ENCODE results near the gene BTNL3. TPM values are rescaled to one million over a fixed set of nuclear protein-coding genes. Genes with fewer than 3 reads are reported as not detected.
"Not testable (repeated sequence)": the region's sequence is repeated elsewhere in the genome, so short reads cannot be mapped to it uniquely, and the experiment has no call there.

Gene BTNL3
- total and polyA plus RNA-seq, 2 donors (not counting 3 experiments of a cell fraction or from before 2014, with no cell fraction given) = not detected

DNA sequence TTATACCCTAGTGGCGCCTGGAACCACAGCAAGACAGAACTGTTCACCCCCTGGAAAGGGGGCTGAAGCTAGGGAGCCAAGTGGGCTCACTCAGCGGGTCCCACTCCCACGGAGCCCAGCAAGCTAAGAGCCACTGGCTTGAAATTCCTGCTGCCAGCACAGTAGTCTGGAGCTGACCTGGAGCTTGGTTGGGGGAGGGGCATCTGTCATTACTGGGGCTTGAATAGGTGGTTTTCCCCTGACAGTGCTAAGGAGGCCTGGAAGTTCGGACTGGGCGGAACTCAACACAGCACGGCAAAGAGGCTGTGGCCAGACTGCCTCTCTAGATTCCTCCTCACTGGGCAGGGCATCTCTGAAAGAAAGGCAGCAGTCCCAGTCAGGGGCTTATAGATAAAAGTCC lies 19.5 kb downstream of the BTNL3 start:
- Histone ChIP-seq H3K9ac (replicated peaks; ENCODE audit: extremely low read depth, insufficient read depth, low read length) (no peak overlapping the region), H2AFZ (ENCODE audit: low read depth, low read length) (no peak overlapping the region), H3K4me1 (ENCODE audit: control insufficient read depth, extremely low read depth, insufficient read depth, low read length) (no peaks in the 10 kb centered on the region), H3K9me3 (replicated peaks; ENCODE audit: control insufficient read depth, insufficient read depth, low read length) (no peaks in the 10 kb centered on the region), H3K79me2 (ENCODE audit: control insufficient read depth, insufficient read depth, low read length) (no peaks in the 10 kb centered on the region), H3K4me3 (replicated peaks in 1 of 3; ENCODE audit: insufficient read depth in 1 of 3, low read depth in 1 of 3, low read length in 3 of 3) (no peak overlapping the region), H3K27me3 (ENCODE audit: control insufficient read depth in 2 of 2, insufficient read depth in 2 of 2, low read length in 2 of 2) (no peaks in the 10 kb centered on the region), H3K9me1 (replicated peaks; ENCODE audit: control insufficient read depth, extremely low read depth, insufficient read depth, low read length) (no peaks in the 10 kb centered on the region), H4K20me1 (replicated peaks; ENCODE audit: control insufficient read depth, extremely low read depth, insufficient read depth, low read length) (no peaks in the 10 kb centered on the region), H3K27ac (ENCODE audit: insufficient read depth, low read depth, low read length) (no peak overlapping the region), H3K36me3 (ENCODE audit: control insufficient read depth in 2 of 2, extremely low read depth in 1 of 2, insufficient read depth in 2 of 2, low read length in 2 of 2) (no peaks in the 10 kb centered on the region), H3K4me2 (ENCODE audit: insufficient read depth, low read length) (no peak overlapping the region)
- BruUV-seq (replicated peaks) = no TSS peak
- POLR2A ChIA-PET = no interaction called here
- FAIRE-seq = no peak
- TF ChIP-seq MYC (IDR thresholded peaks at IDR 0.05; ENCODE audit: low read depth, low read length) (no peak), POLR2A (IDR thresholded peaks at IDR 0.05; ENCODE audit: low read depth, low read length) (no peak), FOS (IDR thresholded peaks at IDR 0.05; ENCODE audit: borderline replicate concordance, insufficient read depth, low read length) (no peak), JUN (IDR thresholded peaks at IDR 0.05; ENCODE audit: borderline replicate concordance, insufficient read depth, insufficient read length, low read depth) (no peak), GATA2 (IDR thresholded peaks at IDR 0.05; ENCODE audit: insufficient read depth, insufficient read length, low read depth, low read length) (no peak), POLR2AphosphoS5 (IDR thresholded peaks at IDR 0.05; ENCODE audit: insufficient read depth, low read depth, low read length) (no peak), EZH2 (IDR thresholded peaks at IDR 0.05; ENCODE audit: borderline replicate concordance, low read depth, low read length, severe bottlenecking) (no peak)
- TF ChIP-seq, protein P1, sequence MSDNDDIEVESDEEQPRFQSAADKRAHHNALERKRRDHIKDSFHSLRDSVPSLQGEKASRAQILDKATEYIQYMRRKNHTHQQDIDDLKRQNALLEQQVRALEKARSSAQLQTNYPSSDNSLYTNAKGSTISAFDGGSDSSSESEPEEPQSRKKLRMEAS (IDR thresholded peaks at IDR 0.05; ENCODE audit: insufficient read depth, insufficient read length) = no peak
- TF ChIP-seq, protein P2, sequence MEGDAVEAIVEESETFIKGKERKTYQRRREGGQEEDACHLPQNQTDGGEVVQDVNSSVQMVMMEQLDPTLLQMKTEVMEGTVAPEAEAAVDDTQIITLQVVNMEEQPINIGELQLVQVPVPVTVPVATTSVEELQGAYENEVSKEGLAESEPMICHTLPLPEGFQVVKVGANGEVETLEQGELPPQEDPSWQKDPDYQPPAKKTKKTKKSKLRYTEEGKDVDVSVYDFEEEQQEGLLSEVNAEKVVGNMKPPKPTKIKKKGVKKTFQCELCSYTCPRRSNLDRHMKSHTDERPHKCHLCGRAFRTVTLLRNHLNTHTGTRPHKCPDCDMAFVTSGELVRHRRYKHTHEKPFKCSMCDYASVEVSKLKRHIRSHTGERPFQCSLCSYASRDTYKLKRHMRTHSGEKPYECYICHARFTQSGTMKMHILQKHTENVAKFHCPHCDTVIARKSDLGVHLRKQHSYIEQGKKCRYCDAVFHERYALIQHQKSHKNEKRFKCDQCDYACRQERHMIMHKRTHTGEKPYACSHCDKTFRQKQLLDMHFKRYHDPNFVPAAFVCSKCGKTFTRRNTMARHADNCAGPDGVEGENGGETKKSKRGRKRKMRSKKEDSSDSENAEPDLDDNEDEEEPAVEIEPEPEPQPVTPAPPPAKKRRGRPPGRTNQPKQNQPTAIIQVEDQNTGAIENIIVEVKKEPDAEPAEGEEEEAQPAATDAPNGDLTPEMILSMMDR (IDR thresholded peaks at IDR 0.05; ENCODE audit: extremely low read depth in 1 of 2, insufficient read depth in 1 of 2, low read depth in 1 of 2, low read length in 2 of 2) = no peak
- DNase-seq (ENCODE audit: low read depth, low spot score) = no peak
- dilution Hi-C loops (cut with MboI; ENCODE audit: extremely low pct_ligation_motif_present, low sequenced_read_pairs) = no loop called here
- intact Hi-C loops (cut with micrococcal nuclease) = no loop called here
- CTCF ChIA-PET = no interaction called here

DNA sequence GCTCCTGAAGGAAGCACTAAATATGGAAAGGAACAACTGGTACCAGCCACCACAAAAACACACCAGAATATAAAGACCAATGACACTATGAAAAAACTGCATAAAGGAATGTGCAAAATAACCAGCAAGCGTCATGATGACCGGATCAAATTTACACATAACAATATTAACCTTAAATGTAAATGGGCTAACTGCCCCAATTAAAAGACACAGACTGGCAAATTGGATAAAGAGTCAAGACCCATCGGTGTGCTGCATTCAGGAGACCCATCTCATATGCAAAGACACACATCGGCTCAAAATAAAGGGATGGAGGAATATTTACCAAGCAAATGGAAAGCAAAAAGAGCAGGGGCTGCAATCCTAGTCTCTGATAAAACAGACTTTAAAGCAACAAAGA lies 21.4 kb downstream of the BTNL3 start:
- CTCF ChIA-PET; H3K79me2 ChIP-seq (ENCODE audit: control insufficient read depth, insufficient read depth, low read length); H3K4me1 ChIP-seq (ENCODE audit: control insufficient read depth, extremely low read depth, insufficient read depth, low read length); H3K9ac ChIP-seq (replicated peaks; ENCODE audit: extremely low read depth, insufficient read depth, low read length); POLR2A ChIA-PET; H2AFZ ChIP-seq (ENCODE audit: low read depth, low read length); H3K36me3 ChIP-seq (ENCODE audit: control insufficient read depth in 2 of 2, extremely low read depth in 1 of 2, insufficient read depth in 2 of 2, low read length in 2 of 2); H4K20me1 ChIP-seq (replicated peaks; ENCODE audit: control insufficient read depth, extremely low read depth, insufficient read depth, low read length); H3K27ac ChIP-seq (ENCODE audit: insufficient read depth, low read depth, low read length); DNase-seq (ENCODE audit: low read depth, low spot score); H3K4me3 ChIP-seq (replicated peaks in 1 of 3; ENCODE audit: insufficient read depth in 1 of 3, low read depth in 1 of 3, low read length in 3 of 3); BruUV-seq (replicated peaks); H3K9me1 ChIP-seq (replicated peaks; ENCODE audit: control insufficient read depth, extremely low read depth, insufficient read depth, low read length); H3K4me2 ChIP-seq (ENCODE audit: insufficient read depth, low read length); H3K9me3 ChIP-seq (replicated peaks; ENCODE audit: control insufficient read depth, insufficient read depth, low read length); intact Hi-C loops (cut with micrococcal nuclease); dilution Hi-C loops (cut with MboI; ENCODE audit: extremely low pct_ligation_motif_present, low sequenced_read_pairs); FAIRE-seq; H3K27me3 ChIP-seq (ENCODE audit: control insufficient read depth in 2 of 2, insufficient read depth in 2 of 2, low read length in 2 of 2): not testable (repeated sequence)

DNA sequence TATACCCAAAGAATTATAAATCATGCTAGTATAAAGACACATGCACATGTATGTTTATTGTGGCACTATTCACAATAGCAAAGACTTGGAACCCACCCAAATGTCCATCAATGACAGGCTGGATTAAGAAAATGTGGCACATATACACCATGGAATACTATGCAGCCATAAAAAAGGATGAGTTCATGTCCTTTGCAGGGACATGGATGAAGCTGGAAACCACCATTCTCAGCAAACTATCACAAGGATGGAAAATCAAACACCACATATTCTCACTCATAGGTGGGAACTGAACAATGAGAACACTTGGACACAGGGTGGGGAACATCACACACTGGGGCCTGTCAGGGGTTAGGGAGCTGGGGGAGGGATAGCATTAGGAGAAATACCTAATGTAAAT lies 26.0 kb downstream of the BTNL3 start:
- H3K9me3 ChIP-seq (replicated peaks; ENCODE audit: control insufficient read depth, insufficient read depth, low read length); H3K36me3 ChIP-seq (ENCODE audit: control insufficient read depth in 2 of 2, extremely low read depth in 1 of 2, insufficient read depth in 2 of 2, low read length in 2 of 2); H3K27ac ChIP-seq (ENCODE audit: insufficient read depth, low read depth, low read length); intact Hi-C loops (cut with micrococcal nuclease); H2AFZ ChIP-seq (ENCODE audit: low read depth, low read length); DNase-seq (ENCODE audit: low read depth, low spot score); H3K9me1 ChIP-seq (replicated peaks; ENCODE audit: control insufficient read depth, extremely low read depth, insufficient read depth, low read length); POLR2A ChIA-PET; H3K4me3 ChIP-seq (replicated peaks in 1 of 3; ENCODE audit: insufficient read depth in 1 of 3, low read depth in 1 of 3, low read length in 3 of 3); H3K4me1 ChIP-seq (ENCODE audit: control insufficient read depth, extremely low read depth, insufficient read depth, low read length); dilution Hi-C loops (cut with MboI; ENCODE audit: extremely low pct_ligation_motif_present, low sequenced_read_pairs); H3K79me2 ChIP-seq (ENCODE audit: control insufficient read depth, insufficient read depth, low read length); FAIRE-seq; H3K4me2 ChIP-seq (ENCODE audit: insufficient read depth, low read length); BruUV-seq (replicated peaks); H3K27me3 ChIP-seq (ENCODE audit: control insufficient read depth in 2 of 2, insufficient read depth in 2 of 2, low read length in 2 of 2); CTCF ChIA-PET; H4K20me1 ChIP-seq (replicated peaks; ENCODE audit: control insufficient read depth, extremely low read depth, insufficient read depth, low read length); H3K9ac ChIP-seq (replicated peaks; ENCODE audit: extremely low read depth, insufficient read depth, low read length): not testable (repeated sequence)
